ENCODE measurements around the gene CD300LB.

CD300LB gene

GRCh38 chr17:74543406-74543805 is 12.1 kb upstream of the CD300LB start:
- no peak overlapping the region for H2AFZ ChIP-seq
- no peak overlapping the region for H3K9ac ChIP-seq
- TF ChIP-seq CTCF (IDR thresholded peaks at IDR 0.05): no peak
- no peak overlapping the region for H3K4me3 ChIP-seq (ENCODE audit: low read depth, low read length)
- H3K4me2 ChIP-seq (ENCODE audit: low read length): no peak overlapping the region
- no peak overlapping the region for H3K27ac ChIP-seq
- H3K79me2 ChIP-seq: no peaks in the 10 kb centered on the region
- H3K27me3 ChIP-seq (ENCODE audit: control insufficient read depth, insufficient read depth, low read length): no peaks in the 10 kb centered on the region
- no peaks in the 10 kb centered on the region for H3K4me1 ChIP-seq
- H3K9me3 ChIP-seq (ENCODE audit: control insufficient read depth, low read length): no peaks in the 10 kb centered on the region
- no peaks in the 10 kb centered on the region for H3K36me3 ChIP-seq (ENCODE audit: control insufficient read depth, insufficient read depth, low read length)

- H3K4me1 ChIP-seq: no peaks in the 10 kb centered on the region
- H3K27ac ChIP-seq: no peak overlapping the region
- H3K79me2 ChIP-seq: no peaks in the 10 kb centered on the region
- H3K27me3 ChIP-seq (ENCODE audit: control insufficient read depth, insufficient read depth, low read length): no peaks in the 10 kb centered on the region
- no peaks in the 10 kb centered on the region for H3K9me3 ChIP-seq (ENCODE audit: control insufficient read depth, low read length)
- no peak for TF ChIP-seq CTCF (IDR thresholded peaks at IDR 0.05)
- H2AFZ ChIP-seq: no peak overlapping the region
- H3K36me3 ChIP-seq (ENCODE audit: control insufficient read depth, insufficient read depth, low read length): no peaks in the 10 kb centered on the region
- H3K4me3 ChIP-seq (ENCODE audit: low read depth, low read length): no peak overlapping the region
- no peak overlapping the region for H3K4me2 ChIP-seq (ENCODE audit: low read length)
- H3K9ac ChIP-seq: no peak overlapping the region
These were observed 11.6 kb upstream of the CD300LB start for GRCh38 chr17:74542727-74543383.

- Histone ChIP-seq H3K4me2 (ENCODE audit: low read length) (no peak overlapping the region), H3K9me3 (ENCODE audit: control insufficient read depth, low read length) (no peaks in the 10 kb centered on the region), H3K27me3 (ENCODE audit: control insufficient read depth, insufficient read depth, low read length) (no peaks in the 10 kb centered on the region), H2AFZ (no peak overlapping the region), H3K9ac (no peak overlapping the region), H3K79me2 (no peaks in the 10 kb centered on the region), H3K4me1 (no peaks in the 10 kb centered on the region), H3K4me3 (ENCODE audit: low read depth, low read length) (no peak overlapping the region), H3K27ac (no peak overlapping the region), H3K36me3 (ENCODE audit: control insufficient read depth, insufficient read depth, low read length) (no peaks in the 10 kb centered on the region)
- TF ChIP-seq CTCF (IDR thresholded peaks at IDR 0.05): no peak
These were observed 10.9 kb upstream of the CD300LB start for GRCh38 chr17:74542166-74542565.

- Histone ChIP-seq H3K4me3 (ENCODE audit: low read depth, low read length) (no peak overlapping the region), H3K9ac (no peak overlapping the region), H3K79me2 (no peaks in the 10 kb centered on the region), H2AFZ (no peak overlapping the region), H3K27me3 (ENCODE audit: control insufficient read depth, insufficient read depth, low read length) (no peaks in the 10 kb centered on the region), H3K9me3 (ENCODE audit: control insufficient read depth, low read length) (no peaks in the 10 kb centered on the region), H3K4me1 (no peaks in the 10 kb centered on the region), H3K27ac (no peak overlapping the region), H3K36me3 (ENCODE audit: control insufficient read depth, insufficient read depth, low read length) (no peaks in the 10 kb centered on the region), H3K4me2 (ENCODE audit: low read length) (no peak overlapping the region)
- TF ChIP-seq CTCF (IDR thresholded peaks at IDR 0.05): no peak
These were observed 10.2 kb upstream of the CD300LB start for GRCh38 chr17:74541176-74542111.

All from parathyroid adenoma (tissue), 2 donors.